Measurements from ENCODE around the gene LCE1D. TPM values are rescaled to one million over a fixed set of nuclear protein-coding genes. Genes with fewer than 3 reads are reported as not detected.

LCE1D gene
- not detected for polyA plus RNA-seq (ENCODE audit: insufficient read depth in 1 of 5, insufficient read length in 5 of 5, low replicate concordance in 1 of 5)
- long read RNA-seq, donor 1 = 0 reads
- long read RNA-seq, donor 2 = 0 reads
- long read RNA-seq, donor 3 = 0 reads
- long read RNA-seq, donor 4 = 0 reads
- long read RNA-seq, donor 5 = 0 reads
- long read RNA-seq, donor 6 = 0 reads
- long read RNA-seq, donor 7 = 0 reads
- long read RNA-seq, donor 8 = 0 reads

- DNase-seq = no peak
Measured at GRCh38 chr1:152796421-152796820, at the start of gene LCE1D. Gene LCE1D (plus strand): TSS chr1:152796721. CDS start chr1:152797795, 1,074 bp downstream.

DNA sequence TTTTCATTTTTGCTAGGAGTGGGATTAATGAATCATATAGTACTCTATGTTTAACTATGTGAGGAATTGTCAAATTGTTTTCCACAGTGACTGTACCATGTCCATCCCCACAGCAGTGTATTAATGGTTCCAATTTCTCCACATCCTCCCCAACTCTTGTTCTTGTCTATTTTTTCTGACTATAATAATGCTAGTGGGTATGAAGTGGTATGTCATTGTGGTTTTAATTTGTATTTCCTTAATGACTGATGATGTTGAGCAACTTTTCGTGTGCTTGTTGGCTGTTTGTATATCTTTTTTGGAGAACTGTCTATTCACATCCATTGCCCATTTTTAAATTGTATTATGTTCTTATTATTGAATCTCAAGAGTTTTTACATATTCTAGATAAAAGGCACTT is 48.7 kb upstream of the LCE1D start:
- no peak for DNase-seq

GRCh38 chr1:152752225-152752624 is 44.3 kb upstream of the LCE1D start:
- DNase-seq = no peak

GRCh38 chr1:152753586-152753985 is 42.9 kb upstream of the LCE1D start:
- DNase-seq = no peak

DNA sequence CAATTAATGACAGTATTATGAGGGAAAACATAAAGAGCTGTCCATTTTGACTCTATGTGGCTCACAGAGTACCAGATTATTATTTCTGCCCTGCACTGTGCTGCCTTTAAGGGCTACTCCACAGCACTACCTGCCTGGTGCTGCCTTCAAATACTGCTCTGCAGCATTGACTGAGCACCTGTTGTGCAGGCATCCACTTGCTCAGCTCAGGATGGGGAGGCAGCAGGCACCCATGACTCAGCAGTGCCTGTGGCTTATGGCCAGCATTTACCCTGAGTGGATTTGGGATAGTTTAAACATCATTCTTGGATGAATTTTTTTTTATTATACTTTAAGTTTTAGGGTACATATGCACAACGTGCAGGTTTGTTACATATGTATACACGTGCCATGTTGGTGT is 39.6 kb upstream of the LCE1D start:
- no peak for DNase-seq

- no peak for DNase-seq
Measured at GRCh38 chr1:152757747-152758146, 38.8 kb upstream of the LCE1D start, which contains the start of gene KPRP. Gene KPRP (plus strand): TSS chr1:152758025. CDS start chr1:152759589, 1,564 bp downstream.

- no peak for DNase-seq
Measured at GRCh38 chr1:152758636-152759035, 37.9 kb upstream of the LCE1D start.

DNA sequence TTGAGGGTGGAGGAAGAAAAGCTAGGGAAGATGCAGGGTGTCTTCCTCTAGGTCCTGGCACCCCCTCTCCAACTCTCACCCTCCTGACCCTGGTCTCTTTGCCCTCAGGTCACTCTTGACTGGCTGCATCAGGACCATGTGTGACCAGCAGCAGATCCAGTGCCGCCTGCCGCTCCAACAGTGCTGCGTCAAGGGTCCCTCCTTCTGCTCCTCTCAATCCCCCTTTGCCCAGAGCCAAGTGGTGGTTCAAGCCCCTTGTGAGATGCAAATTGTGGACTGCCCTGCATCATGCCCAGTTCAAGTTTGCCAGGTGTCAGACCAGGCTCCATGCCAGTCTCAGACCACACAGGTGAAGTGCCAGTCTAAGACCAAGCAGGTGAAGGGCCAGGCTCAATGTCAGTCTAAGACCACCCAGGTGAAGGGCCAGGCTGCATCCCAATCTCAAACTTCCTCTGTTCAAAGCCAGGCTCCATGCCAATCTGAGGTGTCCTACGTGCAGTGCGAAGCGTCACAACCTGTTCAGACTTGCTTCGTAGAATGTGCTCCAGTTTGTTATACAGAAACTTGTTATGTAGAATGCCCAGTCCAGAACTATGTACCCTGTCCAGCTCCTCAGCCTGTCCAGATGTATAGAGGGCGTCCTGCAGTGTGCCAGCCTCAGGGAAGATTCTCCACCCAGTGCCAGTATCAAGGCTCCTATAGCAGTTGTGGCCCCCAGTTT is 36.9 kb upstream of the LCE1D start:
- DNase-seq = no peak

- DNase-seq = no peak
Measured at GRCh38 chr1:152760551-152761190, 35.9 kb upstream of the LCE1D start.

DNA sequence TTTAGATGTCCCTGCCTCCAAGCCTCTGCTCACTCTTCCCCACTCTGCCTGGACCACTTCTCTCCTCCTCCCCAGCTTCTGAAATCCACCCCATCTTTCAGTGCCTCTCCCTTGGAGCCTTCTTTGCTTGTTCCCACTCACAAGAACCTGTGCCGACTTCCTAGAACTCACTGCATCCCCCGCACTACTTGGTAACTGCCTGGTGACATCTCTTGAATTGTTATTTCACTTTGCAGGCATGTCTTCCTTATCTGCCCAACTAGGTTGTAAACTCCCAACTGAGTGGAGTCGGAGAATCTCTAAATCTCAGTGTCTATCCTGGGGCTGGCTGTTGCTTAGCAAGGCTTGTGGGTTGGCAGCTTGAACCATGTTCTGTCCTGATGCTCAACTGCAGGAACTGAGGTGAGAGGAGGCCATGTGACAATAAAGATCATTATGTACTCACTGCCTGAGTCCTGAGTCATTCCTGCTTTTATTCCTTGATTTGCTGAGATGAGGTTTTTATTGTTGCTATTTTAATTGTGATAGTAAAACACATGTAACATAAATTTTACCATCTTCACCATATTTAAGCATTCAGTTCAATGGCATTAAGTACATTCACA is 34.8 kb upstream of the LCE1D start:
- DNase-seq = no peak

GRCh38 chr1:152768847-152769533 is 27.5 kb upstream of the LCE1D start:
- DNase-seq = no peak

DNA sequence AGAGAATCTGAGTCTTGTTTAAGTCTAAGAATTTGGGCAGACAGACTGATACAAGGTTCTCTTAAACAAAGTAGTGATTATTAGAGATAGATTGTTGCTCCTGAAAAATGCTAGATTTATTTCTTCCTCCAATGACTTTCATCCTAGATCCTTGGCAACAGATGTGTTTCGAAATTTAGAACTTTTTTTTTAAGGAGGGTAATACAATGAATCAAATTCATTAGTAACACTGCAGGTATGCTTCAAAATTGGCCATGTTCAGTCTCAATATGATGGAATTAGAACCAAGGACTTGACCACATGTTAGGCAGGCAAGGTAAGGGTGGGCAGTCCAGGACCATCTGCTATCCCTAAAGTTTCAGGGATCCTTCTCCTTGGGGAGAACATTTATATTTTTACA is 26.1 kb upstream of the LCE1D start:
- no peak for DNase-seq

DNA sequence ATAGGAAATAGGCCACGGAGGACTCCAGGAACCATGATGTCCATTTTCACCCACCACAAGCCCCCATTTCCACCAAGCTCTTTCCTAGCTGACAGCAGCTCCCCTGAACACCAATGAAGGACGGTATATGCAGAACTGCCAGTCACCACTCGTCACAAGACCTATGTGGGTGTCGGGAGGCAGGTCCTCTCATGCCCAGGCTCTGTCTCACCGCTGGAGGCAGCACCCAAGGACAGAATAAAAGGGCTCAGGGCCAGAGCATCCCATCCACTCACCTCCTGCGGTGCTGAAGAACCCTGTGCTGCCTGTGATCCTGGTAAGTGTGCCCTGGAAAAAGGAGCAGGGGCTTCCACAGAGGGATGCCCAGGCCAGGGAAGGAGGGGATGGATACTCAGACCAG is 21.6 kb upstream of the LCE1D start, which contains the start of gene LCE1F:
TSS of gene LCE1F (plus strand) at position 266 of the 400 bp plus-strand sequence. CDS start 1,232 bp downstream, outside the sequence.
- DNase-seq = no peak

DNA sequence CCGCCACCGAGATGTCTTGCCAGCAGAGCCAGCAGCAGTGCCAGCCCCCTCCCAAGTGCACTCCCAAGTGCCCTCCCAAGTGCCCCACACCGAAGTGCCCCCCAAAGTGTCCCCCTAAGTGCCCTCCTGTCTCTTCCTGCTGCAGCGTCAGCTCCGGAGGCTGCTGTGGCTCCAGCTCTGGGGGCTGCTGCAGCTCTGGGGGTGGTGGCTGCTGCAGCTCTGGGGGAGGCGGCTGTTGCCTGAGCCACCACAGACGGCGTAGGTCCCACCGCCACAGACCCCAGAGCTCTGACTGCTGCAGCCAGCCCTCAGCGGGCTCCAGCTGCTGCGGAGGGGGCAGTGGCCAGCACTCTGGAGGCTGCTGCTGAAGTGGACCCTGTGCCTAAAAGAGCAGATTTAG is 20.2 kb upstream of the LCE1D start:
- no peak for DNase-seq

- DNase-seq = no peak
Measured at GRCh38 chr1:152777510-152778137, 18.9 kb upstream of the LCE1D start.

- no peak for DNase-seq
Measured at GRCh38 chr1:152783095-152783494, 13.4 kb upstream of the LCE1D start.

DNA sequence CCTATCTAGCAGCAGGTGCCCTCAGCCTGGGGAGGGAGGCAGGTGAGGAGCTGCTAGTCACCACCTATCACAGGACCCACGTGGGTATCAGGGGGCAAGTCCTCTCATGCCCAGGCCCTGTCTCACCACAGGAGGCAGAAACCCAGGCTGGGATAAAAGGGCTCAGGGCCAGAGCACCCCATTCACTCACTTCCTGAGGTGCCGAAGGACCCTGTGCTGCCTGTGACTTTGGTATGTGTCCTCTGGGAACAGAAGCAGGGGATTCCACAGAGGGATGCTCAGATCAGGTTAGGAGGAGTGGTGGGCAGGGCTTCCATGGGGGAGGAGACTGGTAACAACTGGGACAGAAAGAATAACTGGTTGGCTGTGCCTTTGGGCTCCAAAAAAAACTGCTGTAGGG is 10.4 kb upstream of the LCE1D start, which contains the start of gene LCE1E:
TSS of gene LCE1E (plus strand) at position 181 of the 400 bp plus-strand sequence. CDS start 1,043 bp downstream, outside the sequence.
- DNase-seq = no peak

- no peak for DNase-seq
Measured at GRCh38 chr1:152795686-152796085, 835 bp upstream of the LCE1D start.

DNA sequence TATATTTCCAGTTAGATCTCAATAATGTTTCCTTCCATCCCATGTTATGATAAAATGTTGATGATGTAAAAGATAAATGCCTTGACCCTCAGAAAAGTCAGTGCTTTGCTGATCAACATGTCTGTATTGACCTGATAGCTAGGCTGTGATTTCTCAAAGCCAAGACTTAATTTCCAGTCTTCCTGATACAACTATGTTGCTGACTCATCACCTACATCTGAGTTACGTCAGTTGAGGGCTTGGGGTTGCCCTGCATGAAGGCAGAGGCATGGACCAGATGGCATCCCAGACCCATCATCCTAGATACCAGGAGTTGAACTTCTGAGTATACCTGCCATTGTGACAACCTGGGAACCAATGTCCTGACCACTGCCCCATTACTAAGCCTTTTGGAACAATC is 4.8 kb downstream of the LCE1D start:
- no peak for DNase-seq

DNA sequence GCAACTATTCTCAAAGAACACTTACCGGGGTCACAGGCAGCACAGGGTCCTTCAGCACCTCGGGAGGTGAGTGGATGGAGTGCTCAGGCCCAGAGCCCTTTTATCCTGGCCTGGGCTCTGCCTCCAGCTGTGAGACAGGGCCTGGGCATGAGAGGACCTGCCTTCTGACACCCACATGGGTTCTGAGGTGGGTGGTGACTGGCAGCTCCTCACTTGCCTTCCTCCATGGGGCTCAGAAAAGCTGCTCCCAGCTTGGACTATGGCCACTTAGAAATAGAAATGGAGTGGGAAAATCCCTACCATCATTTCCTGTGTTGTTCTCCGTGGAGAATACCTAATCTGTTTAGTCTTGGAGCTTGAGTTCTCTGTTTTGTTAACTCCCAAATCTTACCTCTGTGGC is 10.1 kb downstream of the LCE1D start, which contains the start of gene LCE1C:
TSS of gene LCE1C (minus strand) at position 76 of the 400 bp plus-strand sequence. CDS start 1,173 bp downstream, outside the sequence.
- no peak for DNase-seq

- DNase-seq = no peak
Measured at GRCh38 chr1:152811050-152811449, 14.5 kb downstream of the LCE1D start.
